Activated T-helper 1 cell treated with anti-CD3 and anti-CD28 coated beads, Interleukin-2, amount 50 U/mL, for 16 hours (primary cell): ENCODE measurements around the gene CAV3.
"Not testable (repeated sequence)": the region's sequence is repeated elsewhere in the genome, so short reads cannot be mapped to it uniquely, and the experiment has no call there.

Experiments
- DNase-seq, 2 donors: peaks; one replicate each; pipeline ENCODE4 v3.0.0-alpha.2; 2020; ENCODE audit warnings: low read depth in 1 of 2, low spot score in 1 of 2

CAV3 gene

GRCh38 chr3:8733332-8734094 is at the start of gene CAV3:
CAV3 (plus strand) TSS chr3:8733802; CDS start chr3:8733877, 75 bp downstream.
- no peak for DNase-seq

- DNase-seq, result not testable (repeated sequence)
These were observed 48.6 kb upstream of the CAV3 start for GRCh38 chr3:8684992-8685391.

- DNase-seq, result not testable (repeated sequence)
These were observed 42.3 kb upstream of the CAV3 start for GRCh38 chr3:8691295-8691694.

GRCh38 chr3:8702560-8702959 is 31.0 kb upstream of the CAV3 start:
- no peak for DNase-seq

- DNase-seq, result no peak
These were observed 28.0 kb upstream of the CAV3 start for GRCh38 chr3:8705575-8705974.

- DNase-seq, result no peak
These were observed 24.3 kb upstream of the CAV3 start for GRCh38 chr3:8709287-8709686.

GRCh38 chr3:8709801-8710507 is 23.6 kb upstream of the CAV3 start:
- no peak for DNase-seq

- no peak for DNase-seq
These were observed 21.3 kb upstream of the CAV3 start for GRCh38 chr3:8712045-8712907.

GRCh38 chr3:8712908-8713255 is 20.7 kb upstream of the CAV3 start:
- no peak for DNase-seq

- DNase-seq, result no peak
These were observed 19.5 kb upstream of the CAV3 start for GRCh38 chr3:8713901-8714759.

GRCh38 chr3:8715757-8716156 is 17.8 kb upstream of the CAV3 start:
- not testable (repeated sequence) for DNase-seq

- no peak for DNase-seq
These were observed 10.8 kb upstream of the CAV3 start for GRCh38 chr3:8722808-8723207.

GRCh38 chr3:8723612-8724011 is 10.0 kb upstream of the CAV3 start:
- DNase-seq, result no peak

GRCh38 chr3:8724108-8724752 is 9.4 kb upstream of the CAV3 start:
- no peak for DNase-seq

GRCh38 chr3:8727605-8728512 is 5.7 kb upstream of the CAV3 start:
- DNase-seq, result no peak

GRCh38 chr3:8729479-8729878 is 4.1 kb upstream of the CAV3 start:
- DNase-seq, result no peak

GRCh38 chr3:8730656-8731055 is 2.9 kb upstream of the CAV3 start:
- no peak for DNase-seq

- DNase-seq, result no peak
These were observed 1.2 kb upstream of the CAV3 start for GRCh38 chr3:8732413-8732812.

GRCh38 chr3:8734137-8734878 is 706 bp downstream of the CAV3 start:
- no peak for DNase-seq
